Neural cell (in vitro differentiated cells): Measurements from ENCODE around the gene TMEM184A. TPM values are rescaled to one million over a fixed set of nuclear protein-coding genes. Genes with fewer than 3 reads are reported as not detected.

Experiments
- H2AFZ ChIP-seq: fragments of 200-600, 300-800 bp; sonication (generic), shearing (Covaris generic); 2 replicates; pipeline ENCODE4 v1.6.0; 2014; ENCODE audit warnings: low read depth, mild to moderate bottlenecking, antibody characterized with exemption, low read length, moderate library complexity
- H3F3A ChIP-seq: fragments of 200-600 bp; shearing (Covaris generic); 2 replicates; pipeline ENCODE4 v1.6.1; 2016; ENCODE audit warnings: mild to moderate bottlenecking, moderate library complexity, mixed read lengths, antibody characterized with exemption, low read length; ENCODE audit not compliant: insufficient read depth, poor library complexity, severe bottlenecking
- H3K27ac ChIP-seq: fragments of 200-600, 300-800 bp; sonication (generic), shearing (Covaris generic); 2 replicates; pipeline ENCODE4 v1.5.1; 2014; ENCODE audit warnings: mild to moderate bottlenecking, low read length, moderate library complexity
- H3K27me3 ChIP-seq: fragments of 300-800, 200-600 bp; sonication (generic), shearing (Covaris generic); 2 replicates; pipeline ENCODE4 v1.6.0; 2014; ENCODE audit warnings: mild to moderate bottlenecking, low read depth, low read length, moderate library complexity; ENCODE audit not compliant: insufficient read depth
- H3K36me3 ChIP-seq: fragments of 300-800, 200-600 bp; sonication (generic), shearing (Covaris generic); 2 replicates; pipeline ENCODE4 v1.5.1; 2014; ENCODE audit warnings: mild to moderate bottlenecking, antibody characterized with exemption, low read length, moderate library complexity; ENCODE audit not compliant: insufficient read depth
- H3K4me2 ChIP-seq: fragments of 300-800, 200-600 bp; sonication (generic), shearing (Covaris generic); 2 replicates; pipeline ENCODE4 v1.6.0; 2014; ENCODE audit warnings: mild to moderate bottlenecking, low read length
- H3K4me3 ChIP-seq: fragments of 300-800, 200-600 bp; sonication (generic), shearing (Covaris generic); 2 replicates; pipeline ENCODE4 v1.5.1; 2014; ENCODE audit warnings: mild to moderate bottlenecking, low read length, moderate library complexity
- H3K79me2 ChIP-seq: fragments of 200-600 bp; shearing (Covaris generic); replicated peaks from 2 replicates; pipeline ENCODE4 v1.6.0; 2014; ENCODE audit warnings: mild to moderate bottlenecking, low read length, moderate library complexity; ENCODE audit not compliant: insufficient read depth
- H3K9ac ChIP-seq: fragments of 300-800, 200-600 bp; sonication (generic), shearing (Covaris generic); 2 replicates; pipeline ENCODE4 v1.6.1; 2016; ENCODE audit warnings: mild to moderate bottlenecking, low read length, mixed read lengths
- H3K9me2 ChIP-seq: fragments of 200-600 bp; shearing (Covaris generic); 2 replicates; pipeline ENCODE4 v1.6.1; 2016; ENCODE audit warnings: mild to moderate bottlenecking, low read length, mixed read lengths; ENCODE audit not compliant: insufficient read depth
- H3K9me3 ChIP-seq: fragments of 200-600, 300-800 bp; sonication (generic), shearing (Covaris generic); 2 replicates; pipeline ENCODE4 v1.6.1; 2016; ENCODE audit warnings: mild to moderate bottlenecking, mixed run types, low read length, moderate library complexity, mixed read lengths
- H4K20me1 ChIP-seq: fragments of 200-600 bp; shearing (Covaris generic); 2 replicates; pipeline ENCODE4 v1.6.1; 2016; ENCODE audit warnings: mild to moderate bottlenecking, mixed run types; ENCODE audit not compliant: insufficient read depth
- CTCF ChIP-seq: fragments of 450-650 bp; IDR thresholded peaks from 2 replicates; pipeline ENCODE4 v1.5.1; 2014; ENCODE audit warnings: antibody characterized with exemption, mild to moderate bottlenecking, moderate library complexity; ENCODE audit not compliant: poor library complexity, severe bottlenecking
- EP300 ChIP-seq: fragments of 450-650 bp; conservative IDR thresholded peaks from 2 replicates; pipeline ENCODE4 v1.6.1; 2014; ENCODE audit warnings: antibody characterized with exemption, mild to moderate bottlenecking, moderate library complexity; ENCODE audit not compliant: poor library complexity, severe bottlenecking
- EZH2 ChIP-seq: fragments of 200-600, 300-800 bp; shearing (Covaris generic), sonication (generic); IDR thresholded peaks from 2 replicates; pipeline ENCODE4 v1.6.1; 2014; ENCODE audit warnings: antibody characterized with exemption, low read length, borderline replicate concordance, mild to moderate bottlenecking; ENCODE audit not compliant: insufficient read depth, poor library complexity, severe bottlenecking
- MXI1 ChIP-seq: fragments of 450-650 bp; conservative IDR thresholded peaks from 2 replicates; pipeline ENCODE4 v1.6.1; 2014; ENCODE audit warnings: antibody characterized with exemption, mild to moderate bottlenecking; ENCODE audit not compliant: poor library complexity, severe bottlenecking
- POLR2AphosphoS5 ChIP-seq: IDR thresholded peaks from 2 replicates; pipeline ENCODE4 v1.6.1; 2012
- RAD21 ChIP-seq: fragments of 450-650 bp; conservative IDR thresholded peaks from 2 replicates; pipeline ENCODE4 v1.6.1; 2014; ENCODE audit warnings: antibody characterized with exemption, mild to moderate bottlenecking, moderate library complexity
- REST ChIP-seq: IDR thresholded peaks from 2 replicates; pipeline ENCODE4 v1.6.1; 2012; ENCODE audit warnings: borderline replicate concordance
- SMC3 ChIP-seq: fragments of 450-650 bp; conservative IDR thresholded peaks from 2 replicates; pipeline ENCODE4 v1.6.1; 2014; ENCODE audit warnings: antibody characterized with exemption, mild to moderate bottlenecking, moderate library complexity; ENCODE audit not compliant: poor library complexity
- TAF1 ChIP-seq: IDR thresholded peaks from 2 replicates; pipeline ENCODE4 v1.6.1; 2012; ENCODE audit warnings: low read depth
- polyA plus RNA-seq: library from polyadenylated mRNA; depleted of rRNA; stranded (reverse); fragments of >200 nt; gene quantifications from 2 replicates; pipeline ENCODE4 v1.2.3, GENCODE V29; 2014

TMEM184A gene
- polyA plus RNA-seq, 1 donor from 2014 or later: not detected

GRCh38 chr7:1601956-1602355 is 46.0 kb upstream of the TMEM184A start:
- Histone ChIP-seq H3F3A (no peaks in the 10 kb centered on the region), H3K79me2 (no peaks in the 10 kb centered on the region), H4K20me1 (no peaks in the 10 kb centered on the region), H3K27me3 (no peaks in the 10 kb centered on the region), H3K4me3 (no peak overlapping the region), H2AFZ (no peak overlapping the region), H3K27ac (no peak overlapping the region), H3K36me3 (no peaks in the 10 kb centered on the region), H3K9ac (no peak overlapping the region), H3K4me2 (no peak overlapping the region), H3K9me2 (no peaks in the 10 kb centered on the region), H3K9me3 (no peaks in the 10 kb centered on the region)
- TF ChIP-seq EP300 (no peak), REST (no peak), MXI1 (no peak), POLR2AphosphoS5 (no peak), CTCF (no peak), SMC3 (no peak), RAD21 (no peak), TAF1 (no peak), EZH2 (no peak)

- Histone ChIP-seq H3K4me3 (no peak overlapping the region), H3K9me2 (no peaks in the 10 kb centered on the region), H2AFZ (no peak overlapping the region), H3K9ac (no peak overlapping the region), H3K27ac (no peak overlapping the region), H3K36me3 (no peaks in the 10 kb centered on the region), H3K9me3 (no peaks in the 10 kb centered on the region), H3F3A (no peaks in the 10 kb centered on the region), H3K27me3 (no peaks in the 10 kb centered on the region), H3K79me2 (no peaks in the 10 kb centered on the region), H4K20me1 (no peaks in the 10 kb centered on the region), H3K4me2 (no peak overlapping the region)
- no peak for TF ChIP-seq MXI1
- TF ChIP-seq POLR2AphosphoS5: no peak
- TF ChIP-seq RAD21: no peak
- TF ChIP-seq TAF1: no peak
- no peak for TF ChIP-seq EP300
- no peak for TF ChIP-seq REST
- TF ChIP-seq CTCF: no peak
- no peak for TF ChIP-seq SMC3
- no peak for TF ChIP-seq EZH2
Measured at GRCh38 chr7:1599640-1600395, 43.8 kb upstream of the TMEM184A start.
